GM19043 (cell line): ENCODE measurements around the gene FHL1.
"Not testable (repeated sequence)": the region's sequence is repeated elsewhere in the genome, so short reads cannot be mapped to it uniquely, and the experiment has no call there.

Source experiments
- ATAC-seq: cut with Tn5 transposase; IDR thresholded peaks from one replicate; pipeline ENCODE4 v1.9.1; 2021; ENCODE audit warnings: low read depth; ENCODE audit not compliant: unreplicated experiment

The FHL1 gene

DNA sequence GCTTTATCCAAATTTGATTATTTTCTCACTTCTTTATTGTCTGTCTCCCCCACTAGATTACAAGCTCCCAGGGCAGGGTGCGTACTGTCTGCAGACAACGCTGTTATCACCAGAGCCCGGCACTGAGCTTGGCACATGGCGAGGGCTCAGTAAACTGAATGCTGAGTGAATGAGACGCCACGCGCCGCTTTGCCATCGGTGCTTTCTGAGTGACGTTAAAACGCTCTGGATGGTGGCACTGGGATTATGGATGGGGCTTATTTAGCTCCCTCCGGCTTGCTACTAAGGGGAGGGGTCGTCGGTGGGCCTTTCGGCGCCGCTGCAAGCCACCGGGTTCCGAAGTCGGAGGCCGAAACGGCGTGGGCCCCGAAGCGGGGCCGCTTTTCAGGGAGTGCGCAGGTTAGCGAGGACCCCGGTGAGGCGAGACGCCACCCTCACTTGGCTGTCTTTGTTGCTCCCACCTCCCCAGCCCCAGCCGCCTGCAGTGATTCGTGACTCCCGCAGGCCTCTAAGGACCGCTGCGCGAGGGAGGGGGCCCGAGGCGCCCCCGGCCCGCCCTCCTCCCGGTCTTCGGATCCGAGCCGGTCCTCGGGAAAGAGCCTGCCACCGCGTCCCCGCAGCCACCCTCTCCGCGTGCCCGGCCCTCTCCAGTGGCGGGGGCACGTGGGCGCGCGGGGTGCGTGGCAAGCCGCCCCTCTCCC lies 569 bp upstream of the FHL1 start:
- ATAC-seq: no peak

DNA sequence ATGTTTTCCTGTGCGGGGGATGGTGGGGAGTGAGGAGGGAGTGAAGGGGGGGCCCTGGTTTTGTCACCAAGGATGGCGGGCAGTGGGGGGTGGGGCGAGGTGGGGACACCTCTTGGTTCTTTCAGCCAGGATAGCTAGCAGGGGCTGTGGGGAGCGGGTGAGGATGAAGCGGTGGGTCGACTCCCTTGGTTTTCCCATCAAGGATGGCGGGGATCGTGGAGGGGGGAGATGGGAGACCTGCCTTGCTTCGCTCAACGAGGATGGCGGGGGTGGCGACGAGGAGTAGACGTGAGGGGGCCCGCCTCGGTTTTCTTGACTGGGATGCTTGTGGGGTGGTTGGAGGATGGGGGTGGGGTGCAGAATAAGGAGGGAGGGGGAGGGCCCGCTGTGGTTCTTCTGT lies 643 bp downstream of the FHL1 start:
- no peak for ATAC-seq

DNA sequence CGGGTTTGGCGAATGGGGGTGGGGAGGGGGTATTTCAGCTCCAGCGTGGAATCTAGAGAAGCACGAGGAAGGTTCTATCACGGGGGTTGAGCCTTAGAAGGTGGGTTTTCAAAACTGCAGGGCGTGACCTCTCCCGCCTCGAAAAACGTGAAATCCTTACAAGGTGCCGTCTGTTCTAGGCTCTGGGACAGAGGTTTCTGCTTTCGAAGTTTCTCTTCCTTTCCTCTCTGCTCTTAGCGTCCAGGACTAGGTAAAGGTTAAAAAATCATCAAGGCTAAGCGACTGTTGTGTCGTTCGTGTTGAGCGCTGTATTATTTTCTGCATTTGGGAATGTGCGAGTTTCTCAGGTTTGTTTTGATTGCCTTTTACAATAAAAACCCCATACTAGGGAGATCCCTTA lies 1.1 kb downstream of the FHL1 start:
- ATAC-seq: no peak

DNA sequence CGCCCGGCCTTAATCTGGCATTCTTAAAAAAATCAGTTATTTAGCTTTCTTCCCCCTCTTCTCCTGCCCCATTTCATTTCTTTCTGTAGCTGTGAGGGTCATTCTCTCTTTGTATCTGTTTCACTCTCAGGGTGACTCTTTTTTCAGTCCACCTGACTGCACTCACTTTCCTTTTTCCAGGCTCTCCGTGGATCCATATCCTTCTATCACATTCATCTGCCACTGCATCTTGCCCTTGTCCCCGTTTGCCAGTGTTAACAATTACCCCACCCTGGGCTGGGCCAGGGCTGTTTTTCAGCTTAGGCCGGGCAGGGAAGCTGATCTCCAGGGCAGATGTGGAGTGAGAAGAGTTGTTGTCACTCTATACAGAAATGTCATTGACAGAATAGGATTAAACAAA lies 7.7 kb downstream of the FHL1 start:
- no peak for ATAC-seq

DNA sequence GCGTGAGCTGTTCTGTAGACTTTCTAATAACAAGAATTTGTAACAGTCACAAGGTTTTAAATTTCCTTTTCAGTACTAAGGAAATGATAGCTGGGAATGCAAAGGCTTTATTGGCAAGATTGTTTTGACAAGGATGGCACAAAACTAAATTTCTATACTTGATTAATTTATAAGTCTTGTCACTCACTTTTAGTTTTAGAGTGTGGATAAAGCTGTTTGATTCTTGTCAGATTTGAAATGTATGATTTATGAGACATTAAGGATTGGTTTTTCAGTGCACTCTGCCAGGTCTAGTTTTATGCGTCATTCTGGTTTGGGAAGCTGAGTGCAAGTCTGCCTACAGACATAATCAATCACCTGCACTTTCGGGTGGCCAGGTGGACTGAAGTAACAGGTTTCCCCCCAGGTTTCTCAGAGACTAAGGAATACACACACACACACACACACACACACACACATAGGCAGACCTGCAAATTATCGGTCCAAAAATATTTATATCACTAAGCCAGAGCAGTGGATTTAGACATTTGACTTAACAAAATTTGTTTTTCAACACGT lies 9.3 kb downstream of the FHL1 start:
- ATAC-seq: no peak

DNA sequence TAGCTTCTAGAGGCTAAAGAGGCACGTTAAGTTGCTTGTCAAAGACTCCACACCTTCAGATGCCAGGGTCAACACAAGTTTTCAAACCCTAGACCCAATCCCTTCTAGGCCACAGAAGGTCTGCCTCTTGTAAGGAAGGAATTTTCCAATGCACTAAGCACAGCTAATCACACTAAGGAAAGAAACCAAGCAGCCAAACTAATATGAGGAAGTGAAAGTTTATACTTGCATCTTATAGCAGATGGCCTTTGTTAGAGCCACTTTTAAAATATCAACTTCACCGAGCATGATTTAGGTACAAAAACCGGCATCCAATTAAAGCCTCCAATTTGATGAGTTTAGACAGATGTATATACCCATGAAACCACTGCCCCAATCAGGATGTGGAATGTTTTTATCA lies 9.9 kb downstream of the FHL1 start:
- ATAC-seq: no peak

DNA sequence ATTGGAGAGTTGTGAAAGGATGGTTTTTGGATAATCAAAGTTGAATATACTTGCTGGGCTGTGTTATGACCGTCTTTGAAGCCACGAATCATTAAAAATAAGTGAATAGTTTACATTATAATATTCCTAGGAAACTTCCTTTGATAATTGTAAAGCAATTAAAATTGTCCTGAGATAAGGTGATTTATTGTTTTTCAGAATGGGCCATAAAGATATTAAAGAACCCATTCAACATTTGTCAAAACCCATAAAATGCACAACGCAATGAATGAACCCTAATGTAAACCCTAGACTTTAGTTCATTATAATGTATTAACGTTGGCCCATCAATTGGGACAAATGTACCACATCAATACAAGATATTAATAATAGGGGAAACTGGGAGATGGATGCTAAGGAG lies 11.4 kb downstream of the FHL1 start:
- no peak for ATAC-seq

DNA sequence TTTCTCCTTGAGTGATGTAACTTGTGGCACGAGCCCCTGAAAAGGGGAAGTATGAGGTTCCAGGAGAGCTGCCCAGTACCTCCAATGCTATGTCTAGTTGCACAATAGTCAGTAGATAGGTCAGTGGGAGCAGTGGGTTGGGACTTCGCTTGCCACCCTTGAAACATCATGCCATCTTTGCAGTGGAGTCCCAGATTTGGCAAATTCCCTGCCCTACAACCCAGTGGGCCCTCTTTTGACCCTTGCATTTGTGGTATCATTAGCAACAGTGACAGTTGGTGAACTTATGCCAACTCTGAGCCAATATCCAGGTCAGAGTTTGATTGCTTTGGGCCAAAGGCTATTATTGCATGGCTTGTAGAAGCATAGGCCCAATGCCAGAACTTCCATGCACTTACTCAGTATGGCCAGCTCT lies 12.3 kb downstream of the FHL1 start:
- no peak for ATAC-seq

DNA sequence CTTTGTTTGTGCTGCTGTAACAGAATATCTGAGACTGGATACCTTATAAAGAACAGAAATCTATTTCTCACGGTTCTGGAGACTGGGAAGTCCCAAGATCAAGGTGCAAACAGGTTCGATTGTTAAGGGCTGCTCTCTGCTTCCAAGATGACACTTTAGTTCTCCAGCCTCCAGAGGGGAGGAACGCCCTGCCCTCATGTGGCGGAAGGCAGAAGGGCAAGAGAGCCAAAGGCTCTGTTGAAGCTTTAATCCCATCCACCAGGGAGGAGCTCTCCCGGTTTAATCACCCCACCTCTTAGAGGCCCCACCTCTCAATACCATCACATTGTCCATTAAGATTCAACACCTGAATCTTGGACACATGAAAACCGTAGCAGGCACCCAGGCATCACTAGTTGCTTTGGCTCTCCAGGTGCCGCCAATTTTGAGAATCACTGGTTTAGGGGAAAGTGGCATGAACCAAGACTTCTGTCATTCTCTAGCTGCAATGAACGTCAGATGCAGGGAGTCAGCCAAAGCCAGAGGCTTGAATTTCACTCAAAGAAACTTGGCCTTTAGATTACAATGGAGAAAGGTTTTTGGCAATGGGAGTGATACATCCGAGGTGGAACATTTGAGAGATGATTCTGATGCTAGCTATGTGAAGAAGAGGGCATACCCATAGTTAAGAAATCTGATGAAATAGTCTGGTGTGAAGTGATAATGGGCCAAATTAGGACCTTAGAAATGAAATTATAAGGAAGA lies 15.7 kb downstream of the FHL1 start:
- ATAC-seq: no peak

DNA sequence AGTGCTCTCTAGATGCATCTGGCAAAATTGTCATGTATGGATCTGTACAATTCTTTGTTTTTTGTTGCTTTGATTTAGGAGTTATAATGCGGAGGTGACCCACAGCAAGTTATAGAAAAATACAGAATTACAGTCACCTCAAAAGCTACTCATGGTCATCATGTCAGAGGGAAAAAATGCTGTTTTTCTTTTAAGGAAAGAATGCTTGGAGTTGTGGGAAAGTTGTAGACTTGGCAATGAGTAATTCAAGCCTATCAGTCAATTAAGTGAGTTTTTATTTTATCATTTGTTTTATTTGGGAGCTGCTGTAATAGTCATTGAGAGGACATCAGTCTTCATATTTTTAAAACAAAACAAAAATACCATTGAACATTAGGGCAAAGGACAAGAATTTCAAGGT lies 16.4 kb downstream of the FHL1 start:
- ATAC-seq: no peak

DNA sequence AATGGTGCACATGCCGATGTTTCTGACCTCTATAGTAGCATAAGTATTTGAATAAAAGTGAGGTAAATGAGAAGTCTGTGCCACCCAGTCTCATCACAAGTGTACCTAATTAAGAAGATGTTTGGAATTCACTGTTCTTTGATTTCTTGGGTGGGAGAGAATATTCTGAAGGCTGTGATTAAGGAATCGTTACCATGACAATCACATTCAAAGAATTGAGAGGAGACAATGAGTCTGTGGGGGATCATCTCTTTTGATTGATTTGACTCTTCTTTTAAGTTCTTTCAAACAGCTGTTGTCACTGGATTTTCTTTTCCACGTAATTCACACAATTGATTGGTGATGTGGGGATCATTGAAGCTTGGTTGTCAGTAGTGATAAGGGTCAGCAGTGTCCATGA lies 18.1 kb downstream of the FHL1 start:
- no peak for ATAC-seq

DNA sequence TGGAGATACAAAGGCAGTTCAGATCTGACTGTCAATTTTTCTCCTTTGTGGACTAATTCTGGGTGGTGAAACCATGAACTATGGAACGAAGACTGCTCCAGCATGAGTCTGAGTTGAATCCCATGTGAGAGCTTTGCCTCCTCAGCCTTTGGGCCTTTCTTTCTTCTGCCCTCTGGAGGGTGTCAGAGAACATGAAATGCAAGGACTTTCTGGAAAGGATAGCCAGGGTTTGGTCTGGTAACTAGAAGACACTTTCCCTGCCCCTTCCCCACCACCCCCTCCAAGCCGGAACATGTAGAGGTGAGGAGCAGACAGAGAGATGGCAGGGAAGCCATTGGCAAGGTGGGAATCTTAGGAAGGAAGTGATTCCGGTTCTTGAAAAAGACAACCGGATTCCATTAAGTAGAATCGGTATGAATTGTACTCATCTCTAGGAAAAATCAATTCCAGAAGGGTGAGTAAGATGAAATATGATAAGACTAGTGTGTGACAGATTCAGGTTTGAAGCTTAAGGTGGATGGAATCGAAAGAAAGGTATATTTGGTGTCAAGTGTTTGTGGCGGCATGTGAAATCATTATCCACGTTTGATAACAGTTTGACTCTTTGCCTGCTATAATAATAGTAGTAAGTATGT lies 19.0 kb downstream of the FHL1 start:
- ATAC-seq: no peak

DNA sequence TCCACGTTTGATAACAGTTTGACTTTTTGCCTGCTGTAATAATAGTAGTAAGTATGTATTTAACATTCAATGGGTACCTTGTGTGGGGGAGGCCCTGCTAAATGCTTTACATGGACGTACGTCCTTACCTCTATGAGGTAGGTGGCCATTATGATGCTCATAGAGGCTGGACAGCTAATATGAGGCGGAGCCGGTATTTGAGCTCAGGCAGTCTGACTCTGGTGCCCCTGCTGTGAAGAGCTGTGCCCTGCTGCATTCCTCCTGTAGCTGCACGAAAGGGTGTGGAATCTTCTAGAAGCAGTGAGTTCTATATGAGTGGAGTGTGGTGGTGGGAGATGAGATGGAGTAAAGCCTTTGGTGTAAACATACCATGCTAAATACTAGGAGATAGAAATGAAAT lies 20.7 kb downstream of the FHL1 start:
- ATAC-seq: not testable (repeated sequence)

DNA sequence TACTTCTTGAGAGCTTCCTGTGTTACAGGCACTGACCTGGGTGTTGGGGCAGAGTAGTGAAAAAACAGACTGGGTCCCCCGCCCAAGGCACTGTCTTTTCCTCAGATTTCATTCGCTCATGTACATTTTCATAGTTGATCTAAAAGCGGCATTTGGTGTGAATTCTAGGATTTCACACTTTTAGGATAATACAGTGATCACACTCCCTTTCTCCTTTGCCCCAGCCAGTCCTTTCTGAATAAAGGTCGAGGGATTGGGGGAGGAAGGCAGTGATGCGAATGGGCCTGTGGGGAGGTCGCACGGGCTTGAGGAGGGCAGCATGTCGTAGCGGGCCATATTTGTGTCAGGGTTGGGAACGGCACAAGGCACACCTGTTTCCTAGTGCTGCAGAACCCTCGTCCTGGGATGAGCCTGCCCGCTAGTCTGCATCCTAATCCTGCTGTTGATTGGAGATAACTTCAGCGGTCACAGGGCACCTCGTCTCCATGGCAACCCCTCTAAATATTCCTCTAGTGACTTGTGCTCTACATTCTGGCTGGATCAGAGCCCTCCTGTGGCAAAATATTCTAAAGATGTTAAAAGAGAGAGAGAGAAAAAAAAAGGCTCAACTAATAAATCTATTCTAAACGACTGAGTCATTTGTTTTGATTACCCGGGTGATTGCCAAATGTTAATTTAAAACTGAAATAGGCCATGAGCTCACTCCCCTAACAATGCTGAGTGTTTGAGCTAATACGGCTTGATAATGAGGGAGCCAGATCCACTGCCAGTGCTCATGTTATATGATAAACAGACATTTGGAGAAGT lies 21.8 kb downstream of the FHL1 start:
- ATAC-seq: no peak

DNA sequence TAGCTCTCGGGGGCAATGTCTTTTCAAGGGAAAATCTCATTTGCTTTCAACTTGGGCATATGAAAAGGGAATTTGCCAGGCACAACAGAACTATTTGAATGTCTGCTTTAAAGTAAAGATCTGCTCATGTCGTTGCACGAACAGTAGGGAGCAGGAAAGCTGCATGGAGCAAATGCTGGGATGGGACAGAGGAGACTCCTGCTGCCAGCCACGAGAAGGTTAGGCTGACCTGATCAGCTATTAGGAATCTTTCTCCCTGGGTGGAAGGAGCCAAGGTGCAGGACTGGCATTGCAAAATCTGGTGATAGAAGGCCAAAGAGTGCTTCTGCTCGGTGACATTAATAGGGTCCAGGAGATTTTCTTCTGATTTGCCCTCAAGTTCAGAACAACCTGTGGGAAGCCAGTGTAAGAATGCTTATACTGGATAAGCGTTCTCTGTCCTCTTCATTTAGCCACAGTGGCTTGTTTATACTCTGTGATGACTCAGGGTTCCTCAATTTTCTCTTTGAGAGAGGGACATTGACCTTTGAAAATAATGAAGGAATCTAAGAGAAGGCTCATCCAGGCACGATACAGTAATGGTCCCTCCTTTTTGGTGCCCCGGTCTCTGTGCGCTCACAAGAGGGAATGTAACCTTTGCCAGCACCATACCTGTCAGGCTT lies 22.9 kb downstream of the FHL1 start:
- no peak for ATAC-seq

DNA sequence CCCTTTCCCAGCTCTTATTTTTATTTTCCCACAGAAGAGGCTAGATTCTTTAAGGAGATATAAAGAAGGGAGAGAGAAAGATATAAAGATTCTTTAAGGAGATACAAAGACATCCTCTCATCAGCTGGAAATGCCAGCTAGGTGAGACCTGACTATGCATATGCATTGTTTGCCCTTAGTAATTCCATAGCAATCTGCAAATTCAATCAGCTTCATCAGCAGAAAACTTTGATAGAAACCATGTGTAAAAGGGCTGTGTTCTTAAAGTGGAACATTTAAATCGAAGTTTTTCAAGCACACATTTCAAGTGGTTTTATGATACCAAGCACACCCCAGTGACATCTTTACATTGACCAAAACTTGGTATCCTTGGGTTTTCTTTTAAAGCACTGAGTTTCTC lies 24.1 kb downstream of the FHL1 start:
- no peak for ATAC-seq

DNA sequence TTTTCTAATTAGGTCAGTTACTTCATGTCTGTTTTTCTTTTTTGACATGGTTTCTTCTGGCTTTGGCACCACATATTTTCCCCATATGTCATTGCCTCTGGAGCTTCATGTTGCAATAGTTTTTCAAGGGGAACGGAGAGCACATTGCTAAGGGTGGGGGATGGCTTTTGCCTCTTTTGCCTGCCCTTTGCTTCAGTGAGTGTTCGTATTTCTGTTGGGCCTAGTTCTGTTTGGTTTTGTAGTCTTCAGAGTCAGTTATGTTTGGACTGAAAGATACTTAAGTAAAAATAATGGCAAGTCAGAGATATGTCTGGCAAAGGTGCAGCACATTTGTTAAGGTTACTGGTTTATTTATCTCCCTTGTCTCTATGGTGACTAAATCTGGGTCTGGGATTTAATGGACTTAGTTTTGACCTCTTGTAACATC lies 29.1 kb downstream of the FHL1 start:
- no peak for ATAC-seq

DNA sequence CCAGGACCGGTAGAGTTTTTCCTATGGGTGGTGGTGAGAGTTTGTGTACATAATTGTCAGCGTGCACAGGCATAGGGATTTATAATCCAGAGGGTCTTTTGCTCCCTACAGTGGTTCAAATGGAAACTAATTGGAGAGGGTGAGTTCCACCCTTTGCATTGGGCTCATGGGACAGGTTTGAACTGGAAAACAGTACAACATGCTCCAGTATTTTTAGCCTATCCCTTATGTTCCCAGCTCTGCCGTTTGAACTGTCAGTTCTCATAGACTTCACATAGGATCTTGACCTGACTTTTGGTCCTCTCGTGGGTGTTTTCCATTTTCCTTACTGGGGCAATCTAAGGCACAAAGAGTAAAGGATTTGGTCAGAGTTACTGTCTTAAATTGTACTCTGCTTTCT lies 31.8 kb downstream of the FHL1 start:
- no peak for ATAC-seq

DNA sequence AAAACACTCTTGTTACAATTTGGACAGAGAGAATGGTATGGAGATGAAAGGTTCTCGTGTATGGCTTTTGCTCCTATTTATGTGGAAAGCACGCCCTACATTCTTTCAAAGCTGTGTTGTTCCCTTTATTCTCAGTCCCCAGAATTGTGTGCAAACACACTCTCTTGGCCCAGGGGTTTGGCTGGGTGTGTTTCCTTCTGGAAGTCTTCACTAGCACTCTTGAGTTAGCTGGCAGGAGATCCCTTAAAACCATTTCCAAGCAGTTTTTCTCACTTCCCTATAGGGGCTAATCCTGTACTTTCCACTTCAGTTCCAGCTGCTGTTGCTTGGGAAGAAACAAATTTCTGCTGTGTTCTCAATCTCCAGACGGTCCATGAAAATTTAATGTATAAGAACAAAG lies 35.1 kb downstream of the FHL1 start:
- no peak for ATAC-seq

DNA sequence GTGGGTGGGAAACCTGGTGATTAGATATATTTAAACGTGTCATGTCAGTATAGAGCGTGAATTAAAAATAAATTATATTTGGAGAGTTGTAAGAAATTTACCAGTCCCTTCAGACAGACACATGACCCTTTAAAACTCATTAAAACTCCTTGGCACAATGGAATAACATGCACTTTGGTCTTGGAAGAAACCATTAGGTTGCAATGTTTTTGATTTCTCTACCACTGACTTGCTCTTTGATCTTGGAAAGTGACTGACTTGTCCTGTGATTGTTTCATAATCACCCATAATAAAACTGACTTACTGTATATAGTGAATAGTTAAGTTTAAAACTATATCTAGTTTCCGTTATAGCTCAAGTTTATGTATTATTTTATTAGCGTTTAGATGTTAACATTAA lies 35.8 kb downstream of the FHL1 start:
- no peak for ATAC-seq
